Measurements from ENCODE around the gene REEP6. TPM values are rescaled to one million over a fixed set of nuclear protein-coding genes. Genes with fewer than 3 reads are reported as not detected.
"Not testable (repeated sequence)": the region's sequence is repeated elsewhere in the genome, so short reads cannot be mapped to it uniquely, and the experiment has no call there.

REEP6 gene
- total RNA-seq, 1 donor from 2014 or later: 9.7 TPM

- TF ChIP-seq CTCF (IDR thresholded peaks at IDR 0.05; ENCODE audit: insufficient read depth, low read length, poor library complexity, severe bottlenecking): no peak
- no peak overlapping the region for H3K4me3 ChIP-seq (ENCODE audit: low read depth, low read length)
- DNase-seq (ENCODE audit: low read depth): no peak
- H3K36me3 ChIP-seq (ENCODE audit: control insufficient read depth, insufficient read depth, low read length): no peaks in the 10 kb centered on the region
- peaks cover 7% of the 10 kb centered on the region for H3K27me3 ChIP-seq (ENCODE audit: control insufficient read depth, insufficient read depth, low read length)
These were observed 44.0 kb downstream of the REEP6 start for GRCh38 chr19:1534972-1535371.

GRCh38 chr19:1535699-1536098 lies 44.7 kb downstream of the REEP6 start:
- DNase-seq (ENCODE audit: low read depth); H3K4me3 ChIP-seq (ENCODE audit: low read depth, low read length); H3K36me3 ChIP-seq (ENCODE audit: control insufficient read depth, insufficient read depth, low read length): not testable (repeated sequence)
- H3K27me3 ChIP-seq (ENCODE audit: control insufficient read depth, insufficient read depth, low read length): peaks cover 12% of the 10 kb centered on the region

- no peaks in the 10 kb centered on the region for H3K36me3 ChIP-seq (ENCODE audit: control insufficient read depth, insufficient read depth, low read length)
- TF ChIP-seq CTCF (IDR thresholded peaks at IDR 0.05; ENCODE audit: insufficient read depth, low read length, poor library complexity, severe bottlenecking): no peak
- peaks cover 11% of the 10 kb centered on the region for H3K27me3 ChIP-seq (ENCODE audit: control insufficient read depth, insufficient read depth, low read length)
- no peak for DNase-seq (ENCODE audit: low read depth)
- no peak overlapping the region for H3K4me3 ChIP-seq (ENCODE audit: low read depth, low read length)
These were observed 48.0 kb downstream of the REEP6 start for GRCh38 chr19:1538978-1539377.

- H3K4me3 ChIP-seq (ENCODE audit: low read depth, low read length); DNase-seq (ENCODE audit: low read depth); H3K36me3 ChIP-seq (ENCODE audit: control insufficient read depth, insufficient read depth, low read length): not testable (repeated sequence)
- H3K27me3 ChIP-seq (ENCODE audit: control insufficient read depth, insufficient read depth, low read length): peaks cover 11% of the 10 kb centered on the region
These were observed 48.8 kb downstream of the REEP6 start for GRCh38 chr19:1539749-1540148.

- DNase-seq (ENCODE audit: low read depth): no peak
- Histone ChIP-seq H3K36me3 (ENCODE audit: control insufficient read depth, insufficient read depth, low read length) (no peaks in the 10 kb centered on the region), H3K4me3 (ENCODE audit: low read depth, low read length) (no peak overlapping the region), H3K27me3 (ENCODE audit: control insufficient read depth, insufficient read depth, low read length) (peaks cover 11% of the 10 kb centered on the region)
- TF ChIP-seq CTCF (IDR thresholded peaks at IDR 0.05; ENCODE audit: insufficient read depth, low read length, poor library complexity, severe bottlenecking): no peak
These were observed 49.5 kb downstream of the REEP6 start for GRCh38 chr19:1540365-1540925.

Other genes with a start within 250 kb of the REEP6 start
- gene ATP5F1D, start 249.4 kb upstream of the REEP6 start, total RNA-seq: 55.3 and 69.8 TPM in 2 replicates
- gene MIDN, start 242.6 kb upstream of the REEP6 start, total RNA-seq: 66.8 and 69.4 TPM in 2 replicates
- gene CIRBP, start 221.8 kb upstream of the REEP6 start, total RNA-seq: 298 and 403 TPM in 2 replicates
- gene FAM174C, start 215.7 kb upstream of the REEP6 start, total RNA-seq: 58.5 and 75.0 TPM in 2 replicates
- gene EFNA2, start 205.3 kb upstream of the REEP6 start, total RNA-seq: 3.1 and 5.3 TPM in 2 replicates
- 165 and 189 TPM in 2 replicates for gene NDUFS7, start 107.3 kb upstream of the REEP6 start, total RNA-seq
- 17.5 and 20.3 TPM in 2 replicates for gene GAMT, start 89.6 kb upstream of the REEP6 start, total RNA-seq
- gene DAZAP1, start 83.6 kb upstream of the REEP6 start, total RNA-seq: 74.5 and 77.0 TPM in 2 replicates
- 1,778 and 3,178 TPM in 2 replicates for gene RPS15, start 52.8 kb upstream of the REEP6 start, total RNA-seq
- gene APC2, start 41.1 kb upstream of the REEP6 start, total RNA-seq: not detected in 2 replicates
- gene C19orf25, start 12.0 kb upstream of the REEP6 start, total RNA-seq: 38.8 and 40.0 TPM in 2 replicates
- 1.6 and 5.5 TPM in 2 replicates for gene PCSK4, start 831 bp upstream of the REEP6 start, total RNA-seq
- 0.58 and 1.8 TPM in 2 replicates for gene ADAMTSL5, start 21.8 kb downstream of the REEP6 start, total RNA-seq
- not detected in 2 replicates for gene PLK5, start 32.9 kb downstream of the REEP6 start, total RNA-seq
- 90.9 and 112 TPM in 2 replicates for gene MEX3D, start 77.1 kb downstream of the REEP6 start, total RNA-seq
- gene MBD3, start 101.7 kb downstream of the REEP6 start, total RNA-seq: 118 and 130 TPM in 2 replicates
- 77.8 and 84.6 TPM in 2 replicates for gene UQCR11, start 114.3 kb downstream of the REEP6 start, total RNA-seq
- gene TCF3, start 161.4 kb downstream of the REEP6 start, total RNA-seq: 123 and 199 TPM in 2 replicates